Upper lobe of left lung (tissue), 6 donors: ENCODE measurements around the gene ACAP3. TPM values are rescaled to one million over a fixed set of nuclear protein-coding genes. Genes with fewer than 3 reads are reported as not detected.

ENCODE experiments used
- ATAC-seq, 2 donors: fragments of 200-7000 bp; cut with Tn5 transposase; one replicate each; pipeline ENCODE4 v1.9.1; 2022; ENCODE audit warnings: mild to moderate bottlenecking in 2 of 2, moderate library complexity in 2 of 2; ENCODE audit not compliant: low FRiP score in 2 of 2
- DNase-seq, 2 donors: peaks; one replicate each; pipeline ENCODE4 v3.0.0-alpha.2; 2019 to 2020
- H3K27ac ChIP-seq, 4 donors: fragments of 200-600 bp; sonication (generic); one replicate each; pipeline ENCODE4 v1.5.1; 2016 to 2019
- H3K27me3 ChIP-seq, 4 donors: fragments of 200-600 bp; sonication (generic); one replicate each; pipeline ENCODE4 v1.5.1; 2017 to 2019
- H3K36me3 ChIP-seq, 4 donors: fragments of 200-600 bp; sonication (generic); one replicate each; pipeline ENCODE4 v1.5.1; 2016 to 2019
- H3K4me1 ChIP-seq, 4 donors: fragments of 200-600 bp; sonication (generic); one replicate each; pipeline ENCODE4 v1.5.1; 2018 to 2019
- H3K4me3 ChIP-seq, 4 donors: fragments of 200-600 bp; sonication (generic); one replicate each; pipeline ENCODE4 v1.5.1; 2017 to 2019; ENCODE audit warnings: mild to moderate bottlenecking in 2 of 4, moderate library complexity in 1 of 4
- H3K9me3 ChIP-seq, 4 donors: fragments of 200-600 bp; sonication (generic); one replicate each; pipeline ENCODE4 v1.5.1; 2018 to 2019
- CTCF ChIP-seq, 6 experiments: fragments of 450-650 bp in 4 of 6; fragments of 200-600 bp in 2 of 6; sonication (generic) in 2 of 6; IDR thresholded peaks; one replicate each; pipeline ENCODE4 v1.5.1; 2016 to 2019; ENCODE audit warnings: antibody characterized with exemption in 6 of 6
- EP300 ChIP-seq, 4 donors: sonication (generic); formaldehyde crosslinking; IDR thresholded peaks; one replicate each; pipeline ENCODE4 v1.5.1; 2017; ENCODE audit warnings: antibody characterized with exemption in 4 of 4, control low read depth in 2 of 4
- POLR2A ChIP-seq, 4 donors: fragments of 450-650 bp; IDR thresholded peaks; one replicate each; pipeline ENCODE4 v1.5.1; 2016 to 2017; ENCODE audit warnings: antibody characterized with exemption in 4 of 4, mild to moderate bottlenecking in 2 of 4
- POLR2AphosphoS5 ChIP-seq, 2 donors: sonication (generic); formaldehyde crosslinking; IDR thresholded peaks; one replicate each; pipeline ENCODE4 v1.5.1; 2017; ENCODE audit warnings: antibody characterized with exemption in 2 of 2
- WGBS, 2 donors: methylation state at CpG; one replicate each; pipeline ENCODE4 v1.1.5; 2017 to 2018; 5-methylcytosine and 5-hydroxymethylcytosine counted together
- total RNA-seq, 6 donors: library from RNA; depleted of rRNA in 4 of 6; stranded (reverse); fragments of >200 nt in 4 of 6; gene quantifications; one replicate each; pipeline versions ENCODE4 v1.1.0 to v1.2.1, GENCODE V29; 2016 to 2021
- donor health status: DM: no; HTN: no; CAD: no; lungs with moderate emphysema.
- donor health status: DM: no; HTN: yes; CAD: no; lungs with severe emphysema.

ACAP3 gene
- total RNA-seq, 6 donors from 2014 or later, result 33.5 to 166 (median 60.1) TPM

GRCh38 chr1:1340791-1341548 lies 33.2 kb upstream of the ACAP3 start:
- H3K9me3 ChIP-seq, result no peaks in the 10 kb centered on the region
- H3K36me3 ChIP-seq, result peaks cover 3 to 61% (median 42%) of the 10 kb centered on the region in 4 donors
- ATAC-seq (no peak), DNase-seq (peak in 1 of 2 donors; percentile 47)
- no peak for TF ChIP-seq EP300 (IDR thresholded peaks at IDR 0.05)
- TF ChIP-seq POLR2A (IDR thresholded peaks at IDR 0.05), result no peak
- no peak for TF ChIP-seq CTCF (IDR thresholded peaks at IDR 0.05)
- H3K4me3 ChIP-seq, result no peak overlapping the region
- no peak overlapping the region for H3K27ac ChIP-seq
- WGBS, 2 donors, result 94 to 96% methylated on average over 35 to 36 of the region's 36 CpGs
- H3K4me1 ChIP-seq, result peaks cover 10 to 27% (median 19%) of the 10 kb centered on the region in 4 donors
- H3K27me3 ChIP-seq, result no peaks in the 10 kb centered on the region

- Histone ChIP-seq H3K27me3 (no peaks in the 10 kb centered on the region), H3K27ac (no peak overlapping the region), H3K9me3 (no peaks in the 10 kb centered on the region), H3K4me3 (no peak overlapping the region), H3K4me1 (peaks cover 2 to 19% (median 11%) of the 10 kb centered on the region in 4 donors), H3K36me3 (peaks cover 3 to 68% (median 44%) of the 10 kb centered on the region in 4 donors)
- WGBS, 2 donors, result 91 to 93% methylated on average over 23 of the region's 23 CpGs
- no peak for ATAC-seq
- peak in 1 of 2 donors; percentile 68 for DNase-seq
- no peak for TF ChIP-seq EP300 (IDR thresholded peaks at IDR 0.05)
- TF ChIP-seq POLR2AphosphoS5 (IDR thresholded peaks at IDR 0.05), result no peak
- TF ChIP-seq CTCF (IDR thresholded peaks at IDR 0.05), result no peak
- no peak for TF ChIP-seq POLR2A (IDR thresholded peaks at IDR 0.05)
Measured at GRCh38 chr1:1340185-1340584, 32.5 kb upstream of the ACAP3 start.

- Histone ChIP-seq H3K36me3 (peaks cover 3 to 70% (median 44%) of the 10 kb centered on the region in 4 donors), H3K27me3 (no peaks in the 10 kb centered on the region), H3K4me1 (no peaks in the 10 kb centered on the region), H3K4me3 (no peak overlapping the region), H3K27ac (no peak overlapping the region), H3K9me3 (no peaks in the 10 kb centered on the region)
- no peak for TF ChIP-seq EP300 (IDR thresholded peaks at IDR 0.05)
- TF ChIP-seq POLR2AphosphoS5 (IDR thresholded peaks at IDR 0.05), result no peak
- TF ChIP-seq POLR2A (IDR thresholded peaks at IDR 0.05), result no peak
- TF ChIP-seq CTCF (IDR thresholded peaks at IDR 0.05), result no peak
- DNase-seq, result peak in 1 of 2 donors; percentile 85
- ATAC-seq, result no peak
- WGBS, 2 donors, result 95 to 100% methylated on average over 2 to 32 of the region's 36 CpGs
Measured at GRCh38 chr1:1338278-1338677, 30.5 kb upstream of the ACAP3 start.

- H3K4me3 ChIP-seq, result no peak overlapping the region
- no peaks in the 10 kb centered on the region for H3K9me3 ChIP-seq
- TF ChIP-seq EP300 (IDR thresholded peaks at IDR 0.05) (no peak), CTCF (IDR thresholded peaks at IDR 0.05) (no peak), POLR2AphosphoS5 (IDR thresholded peaks at IDR 0.05) (no peak)
- H3K36me3 ChIP-seq, result peaks cover 3 to 70% (median 44%) of the 10 kb centered on the region in 4 donors
- no peak overlapping the region for H3K27ac ChIP-seq
- 74 to 91% methylated on average over 10 to 13 of the region's 18 CpGs for WGBS, 2 donors
- H3K4me1 ChIP-seq, result peaks cover 0 to 3% (median 0%) of the 10 kb centered on the region in 4 donors
- ATAC-seq, result no peak
- no peaks in the 10 kb centered on the region for H3K27me3 ChIP-seq
- peak in 1 of 2 donors; percentile 88 for DNase-seq
Measured at GRCh38 chr1:1337793-1338147, 30.0 kb upstream of the ACAP3 start.
